Testis (tissue), 2 donors: ENCODE data around the gene NFKBIZ.

Experiments
- POLR2A ChIP-seq: fragments of 450-650 bp; IDR thresholded peaks from one replicate; pipeline ENCODE4 v1.6.1; 2017; ENCODE audit warnings: antibody characterized with exemption, mild to moderate bottlenecking, moderate library complexity
- TF ChIP-seq, protein P1 (sequence below), 3 experiments: fragments of 450-650 bp in 2 of 3; fragments of 200-600 bp in 1 of 3; sonication (generic) in 1 of 3; IDR thresholded peaks; one replicate each; pipeline ENCODE4 v1.5.1; 2016 to 2019; ENCODE audit warnings: antibody characterized with exemption in 3 of 3, mild to moderate bottlenecking in 2 of 3, moderate library complexity in 1 of 3

DNA sequence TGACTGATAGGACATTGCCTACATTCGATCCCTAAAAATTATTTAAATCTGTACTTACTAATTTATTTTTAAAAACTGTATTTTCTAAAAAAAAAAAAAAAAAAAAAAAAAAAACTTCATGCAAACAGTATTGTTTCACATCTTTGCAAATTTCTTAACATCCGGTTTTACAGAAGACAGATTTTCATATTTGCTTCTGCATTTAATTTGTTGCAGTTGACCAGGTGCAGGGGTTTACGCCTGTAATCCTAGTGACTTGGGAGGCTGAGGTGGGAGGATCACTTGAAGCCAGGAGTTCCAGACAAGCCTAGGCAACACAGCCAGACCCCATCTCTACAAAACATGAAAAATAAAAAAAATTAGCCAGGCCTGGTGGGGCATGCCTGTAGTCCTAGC lies 6.4 kb upstream of the NFKBIZ start:
- TF ChIP-seq, protein P1, sequence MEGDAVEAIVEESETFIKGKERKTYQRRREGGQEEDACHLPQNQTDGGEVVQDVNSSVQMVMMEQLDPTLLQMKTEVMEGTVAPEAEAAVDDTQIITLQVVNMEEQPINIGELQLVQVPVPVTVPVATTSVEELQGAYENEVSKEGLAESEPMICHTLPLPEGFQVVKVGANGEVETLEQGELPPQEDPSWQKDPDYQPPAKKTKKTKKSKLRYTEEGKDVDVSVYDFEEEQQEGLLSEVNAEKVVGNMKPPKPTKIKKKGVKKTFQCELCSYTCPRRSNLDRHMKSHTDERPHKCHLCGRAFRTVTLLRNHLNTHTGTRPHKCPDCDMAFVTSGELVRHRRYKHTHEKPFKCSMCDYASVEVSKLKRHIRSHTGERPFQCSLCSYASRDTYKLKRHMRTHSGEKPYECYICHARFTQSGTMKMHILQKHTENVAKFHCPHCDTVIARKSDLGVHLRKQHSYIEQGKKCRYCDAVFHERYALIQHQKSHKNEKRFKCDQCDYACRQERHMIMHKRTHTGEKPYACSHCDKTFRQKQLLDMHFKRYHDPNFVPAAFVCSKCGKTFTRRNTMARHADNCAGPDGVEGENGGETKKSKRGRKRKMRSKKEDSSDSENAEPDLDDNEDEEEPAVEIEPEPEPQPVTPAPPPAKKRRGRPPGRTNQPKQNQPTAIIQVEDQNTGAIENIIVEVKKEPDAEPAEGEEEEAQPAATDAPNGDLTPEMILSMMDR (IDR thresholded peaks at IDR 0.05): no peak
- no peak for TF ChIP-seq POLR2A
